GM21367 (cell line): ENCODE measurements around the gene LSAMP.

ENCODE experiments used
- ATAC-seq: cut with Tn5 transposase; IDR thresholded peaks from one replicate; pipeline ENCODE4 v1.9.1; 2021; ENCODE audit not compliant: unreplicated experiment

The LSAMP gene

GRCh38 chr3:116367761-116368395, 77.4 kb downstream of the LSAMP start:
- ATAC-seq: no peak

- ATAC-seq: no peak
Measured at GRCh38 chr3:116356056-116356455, 89.2 kb downstream of the LSAMP start.

- no peak for ATAC-seq
Measured at GRCh38 chr3:116354382-116354781, 90.9 kb downstream of the LSAMP start.

- ATAC-seq: no peak
Measured at GRCh38 chr3:116350119-116350733, 95.1 kb downstream of the LSAMP start.

DNA sequence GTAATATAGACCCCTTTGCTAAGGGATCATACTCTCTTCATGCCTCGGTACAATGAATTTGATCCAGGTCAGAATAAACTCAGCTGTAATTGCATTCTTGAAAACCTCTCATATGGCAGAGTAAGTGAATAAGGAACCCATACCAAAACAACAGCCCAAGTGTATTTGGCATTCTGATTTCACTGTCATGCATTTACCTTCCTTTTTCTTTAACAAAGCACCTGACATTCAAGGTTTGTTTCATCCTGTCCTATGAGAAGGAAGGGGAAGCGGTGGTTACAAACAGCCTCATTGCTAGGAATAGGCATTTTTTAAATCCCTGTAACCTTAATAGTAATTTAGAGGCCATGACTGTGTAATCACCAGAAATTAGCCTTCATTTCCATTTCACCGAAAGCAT, 97.1 kb downstream of the LSAMP start:
- no peak for ATAC-seq

DNA sequence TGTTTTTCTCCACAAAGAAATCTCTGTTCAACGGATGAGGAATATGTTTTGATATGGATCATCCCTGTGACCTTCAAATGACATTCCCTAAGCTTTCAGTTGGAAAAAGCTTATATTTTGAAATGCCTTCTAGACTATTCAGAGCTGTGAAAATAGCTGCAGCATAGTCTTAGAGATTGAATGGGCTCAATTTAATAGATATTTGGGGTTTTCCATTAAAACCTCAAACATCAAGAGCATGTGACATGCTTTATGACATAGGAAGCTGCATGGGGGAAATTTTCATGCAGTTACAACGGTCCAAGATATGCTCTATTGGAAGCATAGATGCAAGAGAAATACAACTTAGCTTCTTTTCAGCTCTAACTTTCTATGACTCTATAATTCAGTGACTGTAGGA, 102.8 kb downstream of the LSAMP start:
- ATAC-seq: no peak

DNA sequence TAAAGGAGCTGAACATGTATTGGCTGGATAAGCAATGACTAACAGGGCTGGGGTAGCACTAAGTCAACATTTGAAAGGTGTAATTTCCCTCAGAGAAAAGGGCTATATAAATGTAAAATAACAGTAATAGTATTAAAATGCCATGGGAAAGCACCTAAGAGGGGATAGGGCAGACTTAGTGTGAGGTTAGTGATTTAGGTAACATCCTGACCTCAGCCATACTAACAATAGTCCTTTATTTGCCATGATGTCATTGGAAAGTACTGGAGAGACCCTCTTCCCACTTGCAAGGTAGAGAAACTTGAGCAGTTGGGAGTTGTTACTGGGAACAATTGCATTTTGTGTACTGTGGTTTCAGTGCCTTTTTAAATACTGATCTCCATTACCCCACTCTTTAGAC, 103.4 kb downstream of the LSAMP start:
- ATAC-seq: no peak

GRCh38 chr3:116341381-116341780, 103.9 kb downstream of the LSAMP start:
- no peak for ATAC-seq

DNA sequence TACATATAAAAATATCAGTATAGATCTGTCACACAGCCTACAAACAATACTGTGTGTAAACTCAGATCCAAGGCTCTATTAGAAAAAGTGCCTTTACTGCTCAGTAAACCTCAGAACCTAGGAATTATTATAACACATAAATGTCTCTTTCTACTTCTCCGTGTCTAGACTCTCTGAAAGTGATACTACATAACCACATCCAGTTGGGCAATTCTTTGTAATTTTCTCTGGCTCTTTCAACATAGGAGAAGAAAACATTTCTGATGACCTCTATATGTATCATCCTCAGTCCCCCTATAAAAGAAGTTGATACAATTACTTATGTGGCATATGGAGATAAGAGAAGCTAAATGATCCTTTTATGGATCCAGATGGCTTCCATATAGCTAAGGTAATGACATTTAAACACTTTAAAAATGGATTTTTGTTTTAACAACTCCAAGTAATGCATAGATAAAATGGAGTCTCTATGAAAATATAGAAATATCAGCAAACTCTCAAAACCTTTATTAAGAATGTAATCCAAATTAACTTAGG, 104.5 kb downstream of the LSAMP start:
- ATAC-seq: no peak

- ATAC-seq: no peak
Measured at GRCh38 chr3:116339441-116340028, 105.8 kb downstream of the LSAMP start.

GRCh38 chr3:116338713-116339112, 106.6 kb downstream of the LSAMP start:
- ATAC-seq: no peak

DNA sequence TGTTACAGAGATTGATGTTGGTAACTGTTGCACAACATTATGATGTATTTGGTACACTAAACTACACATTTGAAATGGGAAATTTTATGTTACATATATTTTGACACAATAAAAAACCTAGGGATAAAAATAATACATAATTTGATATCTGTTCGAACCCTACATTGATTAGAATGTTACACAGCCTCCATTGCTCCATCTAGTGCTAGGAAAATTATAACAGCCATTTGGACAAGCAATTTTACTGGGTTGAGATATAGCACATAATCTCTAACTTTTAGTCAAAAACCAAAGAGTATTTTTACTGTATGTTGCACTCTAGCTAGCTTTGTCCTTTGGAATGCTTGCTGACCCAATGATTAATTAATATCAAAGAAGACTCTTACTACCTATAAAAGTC, 108.1 kb downstream of the LSAMP start:
- ATAC-seq: no peak

DNA sequence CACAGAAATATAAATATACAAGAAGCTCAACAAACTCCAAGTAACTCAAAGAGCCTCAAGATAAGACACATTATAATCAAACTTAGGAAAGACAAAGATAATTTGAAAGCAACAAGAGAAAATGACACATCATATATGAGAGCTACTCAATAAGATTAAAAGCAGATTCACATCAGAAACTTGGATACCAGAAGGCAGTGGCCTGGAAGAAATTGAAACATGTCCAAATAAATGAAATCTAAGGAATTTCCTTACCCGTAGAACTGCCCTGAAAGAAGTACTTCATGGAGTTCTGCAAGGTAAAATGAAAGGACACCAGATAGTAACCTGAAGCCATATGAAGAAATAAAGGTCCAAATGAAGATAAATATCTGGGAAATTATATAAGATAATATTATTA, 113.9 kb downstream of the LSAMP start:
- no peak for ATAC-seq

GRCh38 chr3:116322750-116323375, 122.4 kb downstream of the LSAMP start:
- ATAC-seq: no peak

DNA sequence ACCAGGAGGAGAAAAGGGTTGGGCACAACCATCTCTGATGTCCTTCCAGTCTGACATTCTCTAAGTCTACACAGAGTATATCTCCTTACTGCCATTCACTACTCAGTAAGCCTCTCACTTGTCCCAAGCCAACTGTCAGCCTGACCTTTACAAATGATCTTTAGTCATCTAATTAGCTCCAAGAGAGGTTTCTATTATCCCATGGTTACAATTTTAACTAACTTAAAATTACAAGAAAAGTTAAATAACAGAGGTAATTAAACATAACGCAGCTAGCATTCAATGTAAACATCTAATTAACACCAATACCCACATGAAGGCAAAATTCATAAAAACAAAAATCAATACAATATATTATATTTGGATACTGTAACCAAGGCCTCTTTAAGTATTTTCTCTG, 126.9 kb downstream of the LSAMP start:
- ATAC-seq: no peak

DNA sequence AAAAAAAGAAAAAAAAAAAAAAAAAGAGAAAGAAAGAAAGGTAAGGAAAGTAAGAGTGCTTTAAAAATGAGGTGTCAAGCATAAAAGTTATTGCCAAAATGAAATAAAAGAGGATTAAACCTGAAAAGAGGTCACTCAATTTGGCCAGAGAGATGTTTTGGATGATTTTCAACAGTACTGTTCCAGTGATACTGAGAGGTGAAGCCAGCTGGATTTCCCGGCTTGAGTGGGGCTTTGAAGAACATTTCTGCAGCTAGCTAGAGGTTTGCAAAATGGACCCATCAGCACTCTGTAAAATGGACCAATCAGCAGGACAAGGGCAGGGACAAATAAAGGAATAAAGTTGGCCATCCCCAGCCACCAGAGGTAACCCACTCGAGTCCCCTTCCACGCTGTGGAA, 128.5 kb downstream of the LSAMP start:
- ATAC-seq: no peak

- no peak for ATAC-seq
Measured at GRCh38 chr3:116314476-116314875, 130.8 kb downstream of the LSAMP start.

GRCh38 chr3:116306720-116307119, 138.6 kb downstream of the LSAMP start:
- no peak for ATAC-seq

DNA sequence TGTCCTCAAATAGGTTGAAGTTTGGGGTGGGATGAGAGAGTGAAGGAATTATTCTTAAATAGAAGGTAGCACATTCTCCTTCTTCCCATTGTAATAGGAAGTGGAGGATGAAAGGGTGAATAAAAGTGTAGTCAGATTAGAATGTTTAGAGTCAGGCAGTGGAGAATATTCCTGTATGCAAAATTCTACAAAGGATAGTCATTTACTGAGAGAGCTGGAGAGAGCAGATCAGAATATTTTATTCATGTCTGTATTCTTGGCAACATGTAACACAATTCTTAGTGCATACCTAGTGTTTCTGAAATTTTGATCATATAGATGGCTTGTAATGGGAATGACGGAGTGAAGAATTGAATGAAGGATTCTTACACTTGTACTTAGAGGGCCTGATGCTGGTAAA, 139.1 kb downstream of the LSAMP start:
- ATAC-seq: no peak

GRCh38 chr3:116302087-116302747, 143.1 kb downstream of the LSAMP start:
- no peak for ATAC-seq

DNA sequence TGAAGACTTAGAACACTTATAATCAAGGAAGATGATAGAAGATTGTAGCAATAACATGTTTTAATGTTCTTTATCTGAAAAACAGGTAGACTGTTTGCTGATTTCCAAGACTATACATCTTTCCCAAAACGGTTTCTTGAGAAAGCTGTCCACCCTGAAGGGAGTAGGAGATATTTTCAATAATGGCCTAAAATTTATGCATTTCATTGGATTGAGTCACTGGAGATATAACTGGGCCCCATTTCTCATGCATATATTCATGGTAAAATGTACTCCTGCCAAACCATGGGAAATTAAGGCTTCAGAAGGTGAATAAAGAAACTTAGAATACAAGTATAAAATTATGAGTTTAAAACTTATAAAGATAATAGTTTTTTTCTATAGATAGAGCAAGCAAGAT, 143.9 kb downstream of the LSAMP start:
- no peak for ATAC-seq
